ENCODE data around the gene CD2AP. TPM values are rescaled to one million over a fixed set of nuclear protein-coding genes. Genes with fewer than 3 reads are reported as not detected.
"Not testable (repeated sequence)": the region's sequence is repeated elsewhere in the genome, so short reads cannot be mapped to it uniquely, and the experiment has no call there.

The CD2AP gene
- total RNA-seq, 1 donor from 2014 or later = 10.8 TPM

DNA sequence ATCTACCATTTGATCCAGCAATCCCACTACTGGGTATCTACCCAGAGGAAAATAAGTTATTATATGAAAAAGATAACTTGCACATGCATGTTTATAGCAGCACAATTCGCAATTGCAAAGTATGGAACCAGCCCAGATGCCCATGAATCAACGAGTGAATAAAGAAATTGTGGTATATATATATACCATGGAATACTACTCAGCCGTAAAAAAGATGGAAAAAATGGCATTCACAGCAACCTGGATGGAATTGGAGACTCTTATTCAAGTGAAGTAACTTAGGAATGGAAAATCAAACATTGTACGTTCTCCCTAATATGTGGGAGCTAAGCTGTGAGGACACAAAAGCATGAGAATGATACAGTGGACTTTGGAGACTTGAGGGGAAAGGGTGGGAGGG, 120.8 kb downstream of the CD2AP start:
- no peak for DNase-seq
- intact Hi-C loops (cut with DNase I) = no loop called here
- no peak for ATAC-seq (ENCODE audit: poor library complexity)

DNA sequence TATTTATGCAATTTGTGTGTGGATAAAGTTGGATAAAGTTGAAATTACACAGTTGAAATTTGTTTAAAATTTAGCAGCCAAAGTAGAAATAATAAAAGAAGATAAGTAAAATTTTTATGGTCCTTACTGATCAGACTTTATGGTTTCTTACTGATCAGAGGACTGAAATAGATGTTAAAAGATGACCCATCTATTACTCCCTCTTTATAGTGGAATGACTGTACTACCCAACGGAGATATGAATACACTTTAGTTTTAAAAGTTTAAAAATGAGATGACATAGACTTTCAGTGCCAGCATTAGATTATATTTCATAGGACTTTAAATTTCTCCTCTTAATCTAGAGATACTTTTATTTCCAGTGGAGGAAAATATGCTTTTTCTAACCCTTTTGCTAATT, 121.9 kb downstream of the CD2AP start:
- ATAC-seq (ENCODE audit: poor library complexity) (no peak), DNase-seq (no peak)
- intact Hi-C loops (cut with DNase I) = no loop called here

DNA sequence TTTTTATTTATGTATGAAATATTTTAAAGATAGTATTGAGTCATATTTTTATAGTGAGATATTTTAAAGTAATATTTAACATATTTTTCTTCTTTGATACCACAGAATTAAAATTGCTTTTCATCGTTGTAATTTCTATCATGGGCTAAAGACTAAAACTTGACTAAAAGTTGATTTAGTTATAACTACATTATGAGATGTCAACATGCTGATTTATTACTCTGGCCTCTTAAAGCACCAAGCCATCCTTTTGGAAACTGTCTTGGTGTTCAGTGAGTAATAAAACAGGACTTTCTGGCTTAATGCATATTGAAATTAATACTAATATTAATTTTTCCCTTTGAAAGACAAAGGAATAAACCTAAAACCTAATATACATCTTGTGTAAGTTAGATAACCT, 125.6 kb downstream of the CD2AP start:
- ATAC-seq (ENCODE audit: poor library complexity) (no peak), DNase-seq (no peak)
- intact Hi-C loops (cut with DNase I) = loop anchor here (10.0 kb wide), 1 partner anchor 188 kb away; no protein-coding TSS in a partner anchor

DNA sequence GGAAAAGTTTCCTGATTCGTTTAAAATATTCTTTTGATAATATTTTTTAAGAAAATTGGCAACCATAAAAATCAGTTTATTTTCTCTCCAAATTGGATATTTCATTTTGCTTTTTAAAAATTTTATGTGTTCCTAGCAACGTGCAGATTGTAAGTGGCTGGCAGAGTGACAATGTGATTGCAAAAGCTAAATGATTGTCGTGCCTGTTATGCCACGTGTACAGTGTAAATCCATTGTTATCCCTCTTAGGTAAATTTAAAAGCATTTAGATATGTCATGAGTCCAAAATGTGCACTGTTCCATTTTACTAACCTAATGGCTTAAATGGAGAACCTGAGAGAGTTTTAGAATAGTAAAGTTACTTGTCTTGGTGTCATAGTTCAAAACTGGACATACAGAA, 126.4 kb downstream of the CD2AP start:
- DNase-seq (no peak), ATAC-seq (ENCODE audit: poor library complexity) (peak; percentile 55)
- intact Hi-C loops (cut with DNase I) = loop anchor here (10.0 kb wide), 1 partner anchor 189 kb away; no protein-coding TSS in a partner anchor

DNA sequence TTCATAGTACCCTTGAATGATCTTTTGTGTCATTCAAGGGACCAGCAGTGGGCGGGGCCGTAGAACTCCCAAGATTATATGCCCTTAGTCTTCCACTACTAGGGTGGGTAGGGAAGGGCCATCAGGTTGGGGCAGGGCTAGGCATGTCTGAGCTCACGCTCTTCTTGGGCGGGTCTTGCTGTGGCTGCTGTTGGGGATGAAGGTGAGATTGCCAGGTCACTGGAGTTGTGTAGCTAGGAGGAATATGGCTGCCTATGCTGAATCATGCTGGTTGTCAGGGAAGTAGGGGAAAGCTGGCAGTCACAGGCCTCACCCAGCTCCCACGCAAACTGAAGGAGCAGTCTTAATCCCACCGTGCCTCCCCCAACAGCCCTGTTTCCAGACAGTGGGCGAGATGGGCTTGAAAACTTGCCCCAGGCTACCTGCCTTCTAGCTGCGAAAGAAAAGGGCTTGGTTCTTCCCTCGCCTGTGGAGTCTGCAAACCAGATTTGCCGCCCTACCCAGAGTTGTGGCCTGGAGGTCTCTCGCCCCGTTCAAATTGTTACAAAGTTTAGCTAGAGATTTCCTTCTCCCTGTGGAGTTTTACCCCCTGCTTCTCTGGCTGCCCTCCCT, 144.4 kb downstream of the CD2AP start:
- intact Hi-C loops (cut with DNase I) = no loop called here
- ATAC-seq (ENCODE audit: poor library complexity) (no peak), DNase-seq (no peak)

DNA sequence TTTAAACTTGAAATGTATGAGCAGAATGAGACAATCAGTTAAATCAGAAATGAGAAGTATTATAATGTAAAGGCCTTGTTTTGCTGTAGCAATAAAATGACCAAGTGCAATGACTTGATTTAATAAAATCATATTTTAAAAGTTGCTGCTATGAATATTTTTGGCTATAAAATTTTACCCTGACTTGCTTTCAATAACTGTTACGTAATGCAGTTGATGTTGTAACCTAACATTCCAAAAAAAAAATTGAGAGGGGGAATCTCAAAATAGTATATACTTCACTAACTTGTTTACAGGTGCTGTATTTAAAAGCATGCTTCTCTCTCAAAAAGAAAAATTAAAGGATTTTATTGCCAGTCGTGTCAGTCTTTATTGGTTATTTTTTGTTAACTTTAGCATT, 149.2 kb downstream of the CD2AP start:
- intact Hi-C loops (cut with DNase I) = no loop called here
- DNase-seq = no peak
- ATAC-seq (ENCODE audit: poor library complexity) = no peak

DNA sequence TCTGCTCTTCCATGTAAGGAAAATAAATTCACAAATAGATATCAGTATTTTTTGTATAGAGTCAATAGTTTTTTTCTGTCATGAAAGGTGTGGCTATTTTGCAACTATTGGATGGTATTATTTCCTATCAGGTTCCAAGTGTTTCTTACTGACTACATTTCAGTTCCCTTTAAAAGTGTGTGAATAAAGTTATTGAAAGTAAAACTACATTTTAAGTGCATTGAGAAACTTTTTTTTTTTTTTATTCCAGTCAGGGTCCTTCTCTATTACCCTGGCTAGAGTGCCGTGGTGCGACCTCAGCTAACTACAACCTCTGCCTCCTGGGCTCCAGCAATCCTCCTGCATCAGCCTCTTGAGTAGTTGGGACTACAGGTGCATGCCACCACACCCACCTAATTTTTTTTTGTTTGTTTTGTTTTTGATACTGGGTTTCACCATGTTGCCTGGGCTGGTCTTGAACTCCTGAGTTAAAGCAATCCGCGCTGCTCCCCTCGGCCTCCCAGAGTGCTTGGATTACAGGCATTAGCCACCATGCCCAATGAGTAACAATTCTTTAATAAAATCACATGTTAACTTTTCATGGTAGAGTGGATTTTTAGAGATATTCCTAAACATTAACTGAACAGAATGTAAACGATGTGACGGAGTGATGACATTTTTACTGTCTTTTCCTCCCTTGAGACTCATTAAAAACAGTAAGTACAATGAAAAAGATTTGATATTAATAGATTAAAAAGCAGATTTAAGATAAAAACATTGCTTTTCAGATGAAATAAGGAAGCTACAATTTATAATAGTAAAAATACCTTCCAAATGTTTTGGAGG, 151.1 kb downstream of the CD2AP start:
- intact Hi-C loops (cut with DNase I) = no loop called here
- ATAC-seq (ENCODE audit: poor library complexity) (no peak), DNase-seq (no peak)

DNA sequence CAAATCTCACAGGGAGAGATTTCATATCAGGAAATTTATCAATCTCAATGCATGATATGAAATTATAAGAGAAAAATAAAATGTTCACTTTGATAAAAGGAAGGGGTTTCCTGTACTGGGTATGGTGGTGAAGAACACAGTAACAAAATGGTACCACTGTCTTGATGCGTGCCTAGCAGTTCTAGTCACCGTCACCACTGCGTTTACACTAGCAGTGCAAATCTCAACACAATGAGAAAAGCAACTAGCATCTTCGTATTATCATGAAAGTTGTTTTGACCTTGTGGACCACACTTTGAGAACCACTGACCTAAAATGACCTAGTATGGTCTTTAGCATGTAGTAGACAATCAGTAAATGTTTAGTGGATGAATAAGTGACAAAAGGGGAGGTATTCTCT, 152.4 kb downstream of the CD2AP start:
- DNase-seq (no peak), ATAC-seq (ENCODE audit: poor library complexity) (no peak)
- intact Hi-C loops (cut with DNase I) = loop anchor here (2.0 to 5.0 kb wide), 2 partner anchors 102 to 151 kb away; no protein-coding TSS in a partner anchor

DNA sequence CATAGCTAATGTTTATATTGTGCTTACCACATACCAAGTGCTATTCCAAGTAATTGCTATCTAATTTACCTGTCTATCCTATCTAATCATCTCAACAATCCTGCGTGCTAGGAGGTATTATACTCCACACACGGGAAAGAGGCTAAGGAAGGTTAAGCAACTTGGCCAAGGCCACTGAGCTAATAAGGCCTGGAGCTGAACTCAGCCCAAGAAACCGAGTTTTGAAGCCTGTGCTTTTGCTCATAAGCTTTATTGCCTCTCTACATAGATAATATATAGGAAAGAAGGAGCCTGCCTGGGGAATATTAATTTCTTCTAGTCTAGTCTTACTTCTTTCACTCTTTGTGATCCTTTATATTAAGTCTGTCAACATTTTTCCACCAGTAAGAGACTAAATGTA, 153.0 kb downstream of the CD2AP start:
- ATAC-seq (ENCODE audit: poor library complexity) = no peak
- intact Hi-C loops (cut with DNase I) = loop anchor here (2.0 to 5.0 kb wide), 2 partner anchors 102 to 150 kb away; no protein-coding TSS in a partner anchor
- no peak for DNase-seq

DNA sequence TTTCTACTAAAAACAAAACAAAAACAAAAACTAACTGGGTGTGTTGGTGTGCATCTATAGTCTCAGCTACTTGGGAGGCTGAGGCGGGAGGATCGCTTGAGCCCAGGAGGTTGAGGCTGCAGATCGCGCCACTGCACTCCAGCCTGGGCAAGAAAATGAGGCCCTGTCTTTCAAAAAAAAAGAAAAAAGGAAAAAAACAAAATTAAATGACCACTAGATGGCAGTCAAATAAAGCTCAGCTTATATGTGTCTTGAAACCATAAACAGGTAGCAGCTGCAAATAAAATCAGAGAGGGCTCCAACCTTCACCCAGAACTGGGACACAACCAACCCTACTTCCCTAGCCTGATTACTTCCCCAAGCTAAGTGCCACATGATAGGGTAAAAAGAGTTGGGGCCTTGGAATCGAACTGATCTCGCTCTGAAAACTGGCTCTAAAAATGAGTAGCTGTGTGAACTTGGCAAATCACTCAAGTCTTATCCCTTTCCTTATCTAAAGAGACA, 153.7 kb downstream of the CD2AP start:
- intact Hi-C loops (cut with DNase I) = loop anchor here (2.0 to 5.0 kb wide), 2 partner anchors 101 to 149 kb away; no protein-coding TSS in a partner anchor
- peak; percentile 74 for ATAC-seq (ENCODE audit: poor library complexity)
- no peak for DNase-seq

DNA sequence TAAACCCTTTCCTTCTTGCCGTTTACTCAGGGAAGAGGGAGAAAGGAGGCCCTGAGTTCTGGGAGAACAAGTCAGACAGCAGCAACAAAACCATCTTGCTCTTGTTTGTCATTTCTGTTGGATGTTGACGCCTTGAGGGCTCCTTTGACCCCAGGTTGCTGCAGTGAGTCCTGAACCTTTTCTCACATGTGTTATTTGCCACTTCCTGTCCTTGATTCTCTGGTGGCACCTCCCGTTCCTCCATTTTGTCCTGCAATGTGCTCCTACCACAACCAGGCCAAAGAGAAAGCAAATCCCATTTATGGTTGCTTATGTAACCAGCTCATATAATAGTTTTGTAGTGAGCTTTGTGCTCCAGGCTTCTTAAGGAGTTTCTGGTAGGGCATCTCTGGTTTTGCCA, 154.2 kb downstream of the CD2AP start:
- intact Hi-C loops (cut with DNase I) = loop anchor here (2.0 to 5.0 kb wide), 2 partner anchors 101 to 149 kb away; no protein-coding TSS in a partner anchor
- ATAC-seq (ENCODE audit: poor library complexity) (no peak), DNase-seq (no peak)

DNA sequence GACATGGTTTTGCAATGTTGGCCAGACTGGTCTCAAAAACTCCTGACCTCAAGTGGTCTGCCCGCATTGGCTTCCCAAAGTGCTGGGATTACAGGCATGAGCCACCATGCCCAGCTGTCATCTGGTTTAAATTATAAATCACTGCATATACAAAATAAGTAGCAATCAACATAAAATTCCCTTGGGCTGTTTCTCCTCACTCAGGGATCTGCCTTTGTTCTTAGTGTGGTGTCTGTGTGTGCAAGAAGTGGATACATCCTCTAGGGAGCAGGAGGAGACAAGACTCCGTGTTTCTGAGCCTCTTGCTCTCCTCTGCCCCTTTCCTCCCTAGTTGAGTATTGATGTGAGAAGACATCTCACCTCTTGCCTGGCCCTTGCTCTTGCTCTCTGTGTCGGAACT, 155.6 kb downstream of the CD2AP start:
- no peak for ATAC-seq (ENCODE audit: poor library complexity)
- no peak for DNase-seq
- intact Hi-C loops (cut with DNase I) = loop anchor here (5.0 kb wide), 1 partner anchor 99 kb away; no protein-coding TSS in a partner anchor

DNA sequence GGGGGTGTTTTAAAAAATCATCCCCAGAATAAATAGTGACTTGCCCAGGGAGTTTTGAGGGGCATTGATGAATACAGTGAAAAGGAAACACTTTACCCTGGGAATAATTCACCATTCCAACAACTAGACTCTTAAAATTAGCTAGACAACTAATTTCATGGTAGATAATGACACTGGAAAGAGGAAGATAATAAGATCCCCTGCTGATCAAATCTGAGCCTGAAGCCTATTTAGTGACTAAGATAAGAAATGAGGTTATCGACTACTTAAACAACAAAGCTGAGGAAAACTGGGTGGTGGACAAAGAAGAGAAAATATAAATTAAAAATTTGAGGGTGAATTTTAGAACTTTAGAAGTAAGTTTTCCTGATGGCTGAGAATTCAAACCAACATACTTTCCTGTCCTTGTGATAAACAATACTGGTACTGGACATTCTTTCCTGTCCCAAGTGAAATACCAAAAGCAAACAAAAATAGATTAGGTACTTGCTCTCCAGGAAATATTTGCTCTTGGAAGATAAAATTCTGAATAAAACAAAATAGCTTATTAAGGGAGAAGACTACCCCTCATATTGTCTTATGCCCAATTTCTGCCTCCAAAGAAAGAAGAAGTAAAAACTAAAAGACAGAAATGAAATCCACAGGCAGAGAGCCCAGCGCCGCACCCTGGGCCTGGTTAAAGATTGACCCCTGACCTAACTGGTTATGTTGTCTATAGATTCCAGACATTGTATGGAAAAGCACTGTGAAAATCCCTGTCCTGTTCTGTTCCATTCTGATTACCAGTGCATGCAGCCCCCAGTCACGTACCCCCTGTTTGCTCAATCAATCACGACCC, 156.8 kb downstream of the CD2AP start:
- DNase-seq (no peak), ATAC-seq (ENCODE audit: poor library complexity) (no peak)
- intact Hi-C loops (cut with DNase I) = loop anchor here (5.0 kb wide), 1 partner anchor 98 kb away; no protein-coding TSS in a partner anchor

DNA sequence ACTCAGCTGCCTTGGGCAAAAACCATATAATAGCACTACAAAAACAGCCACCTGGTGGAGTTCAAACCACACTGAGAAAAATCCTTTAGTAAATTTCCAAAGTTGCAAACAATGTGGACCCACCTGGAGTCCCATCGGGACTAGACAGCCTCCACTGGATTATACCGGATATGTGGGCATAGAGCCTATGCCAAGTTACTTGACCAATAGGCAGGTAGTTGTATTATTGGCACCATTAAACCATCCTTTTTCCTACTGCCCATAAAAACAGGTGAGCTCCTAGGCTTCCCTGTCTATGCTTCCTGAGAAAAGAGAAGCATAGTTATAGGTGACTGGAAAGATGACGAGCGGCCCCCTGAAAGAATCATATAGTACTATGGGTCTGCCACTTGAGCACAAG, 169.1 kb downstream of the CD2AP start:
- DNase-seq = no peak
- no peak for ATAC-seq (ENCODE audit: poor library complexity)
- intact Hi-C loops (cut with DNase I) = no loop called here

DNA sequence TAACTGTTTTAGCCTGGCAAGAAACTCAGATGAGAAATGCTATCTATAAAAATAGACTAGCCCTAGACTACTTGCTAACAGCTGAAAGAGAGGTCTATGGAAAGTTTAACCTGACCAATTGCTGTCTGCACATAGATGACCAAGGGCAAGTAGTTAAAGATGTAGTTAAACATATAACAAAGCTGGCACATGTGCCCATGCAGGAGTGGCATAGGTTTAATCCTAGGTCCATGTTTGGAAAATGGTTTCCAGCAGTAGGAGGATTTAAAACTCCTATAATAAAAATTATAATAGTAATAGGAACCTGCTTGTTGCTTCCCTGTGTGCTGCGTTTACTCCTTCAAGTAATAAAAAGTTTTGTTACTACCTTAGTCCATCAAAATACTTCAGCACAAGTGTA, 169.6 kb downstream of the CD2AP start:
- intact Hi-C loops (cut with DNase I) = no loop called here
- DNase-seq (no peak), ATAC-seq (ENCODE audit: poor library complexity) (peak; percentile 18)

DNA sequence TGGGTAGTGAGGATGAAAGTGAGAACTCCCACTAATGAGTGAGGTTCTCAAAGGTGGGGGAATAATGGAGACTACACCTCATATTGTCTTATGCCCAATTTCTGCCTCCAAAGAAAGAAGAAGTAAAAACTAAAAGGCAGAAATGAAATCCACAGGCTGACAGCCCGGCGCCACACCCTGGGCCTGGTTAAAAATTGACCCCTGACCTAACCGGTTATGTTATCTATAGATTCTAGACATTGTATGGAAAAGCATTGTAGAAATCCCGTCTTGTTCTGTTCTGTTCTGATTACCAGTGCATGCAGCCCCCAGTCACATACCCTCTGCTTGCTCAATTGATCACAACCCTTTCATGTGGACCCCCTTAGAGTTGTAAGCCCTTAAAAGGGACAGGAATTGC, 170.0 kb downstream of the CD2AP start:
- DNase-seq; ATAC-seq (ENCODE audit: poor library complexity); intact Hi-C loops (cut with DNase I): not testable (repeated sequence)

DNA sequence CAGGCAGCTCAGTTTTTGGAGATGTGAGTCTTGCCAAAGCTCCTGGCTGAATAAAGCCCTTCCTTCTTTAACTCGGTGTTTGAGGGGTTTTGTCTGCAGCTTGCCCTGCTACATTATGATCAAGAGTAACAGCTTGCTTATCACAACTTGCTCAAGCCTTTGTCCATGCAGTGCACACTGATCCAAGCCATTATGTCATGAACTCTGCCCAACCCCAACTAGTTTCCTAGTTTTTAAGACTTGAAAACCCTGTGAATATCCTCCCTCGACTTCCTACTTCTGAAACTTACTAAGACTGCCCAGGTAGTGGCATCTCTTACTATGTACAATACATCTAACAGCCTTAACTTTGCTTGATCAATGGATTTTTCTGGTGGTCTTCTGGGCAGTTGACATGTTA, 170.4 kb downstream of the CD2AP start:
- intact Hi-C loops (cut with DNase I) = no loop called here
- DNase-seq (no peak), ATAC-seq (ENCODE audit: poor library complexity) (no peak)

DNA sequence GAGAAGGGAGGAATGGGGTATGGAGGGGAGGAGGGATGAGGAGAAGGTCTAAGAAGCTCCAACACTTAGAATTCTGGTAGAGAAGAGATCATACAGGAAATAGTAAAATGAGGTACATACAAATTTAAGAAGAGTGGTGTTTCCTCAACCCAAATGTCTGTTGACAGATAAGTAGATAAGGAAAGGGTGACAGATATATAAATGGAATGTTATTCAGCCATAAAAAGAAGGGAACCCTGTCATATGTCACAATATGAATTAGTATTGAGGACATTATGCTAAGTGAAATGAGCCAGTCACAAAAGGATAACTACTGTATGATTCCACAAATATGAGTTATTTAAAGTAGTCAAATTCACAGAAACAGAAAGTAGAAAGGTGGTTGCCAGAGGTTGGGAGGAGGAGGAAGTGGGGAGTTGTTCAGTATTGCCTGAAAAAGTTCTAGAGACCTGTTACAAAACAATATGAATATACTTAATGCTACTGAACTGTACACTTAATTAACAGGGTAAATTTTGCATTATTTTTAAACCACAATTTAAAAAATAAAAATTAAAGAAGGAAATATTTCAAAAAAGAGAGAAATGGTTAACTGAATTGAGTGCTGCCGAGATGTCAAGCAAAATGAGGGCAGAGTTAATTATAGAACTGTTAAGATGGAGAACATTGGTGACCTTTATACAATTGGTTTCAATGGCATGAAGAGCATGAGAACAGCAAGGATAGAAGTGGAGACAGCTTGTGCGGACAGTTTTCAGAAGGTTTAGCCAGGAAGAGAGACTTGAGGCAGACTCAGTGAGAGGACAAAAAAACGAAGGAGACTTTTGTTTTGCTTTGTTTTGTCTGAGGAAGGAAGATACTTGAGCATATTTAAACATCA, 173.2 kb downstream of the CD2AP start:
- intact Hi-C loops (cut with DNase I) = no loop called here
- DNase-seq (no peak), ATAC-seq (ENCODE audit: poor library complexity) (peak; percentile 74)
